ENCODE measurements around the gene CAMK1D.

DNA sequence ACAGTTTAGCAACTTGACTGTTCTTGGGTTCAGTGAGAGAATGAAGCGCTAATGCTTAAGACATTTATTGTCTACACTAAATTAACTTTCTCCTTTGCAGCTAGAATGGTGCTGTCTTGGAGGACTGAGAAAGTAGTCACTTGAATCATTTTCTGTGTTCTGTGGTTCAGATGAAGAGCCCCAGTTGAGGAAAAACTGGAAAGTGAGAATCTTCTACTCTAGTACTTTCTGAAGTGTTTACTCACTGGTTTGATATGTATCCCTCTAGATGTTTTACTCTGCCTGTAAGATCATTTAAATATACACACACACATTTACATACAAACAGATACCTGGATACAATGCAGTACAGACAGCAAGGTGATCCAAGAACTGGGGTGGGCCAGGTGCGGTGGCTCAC is 308.1 kb downstream of the CAMK1D start:
- TF ChIP-seq, protein P1, sequence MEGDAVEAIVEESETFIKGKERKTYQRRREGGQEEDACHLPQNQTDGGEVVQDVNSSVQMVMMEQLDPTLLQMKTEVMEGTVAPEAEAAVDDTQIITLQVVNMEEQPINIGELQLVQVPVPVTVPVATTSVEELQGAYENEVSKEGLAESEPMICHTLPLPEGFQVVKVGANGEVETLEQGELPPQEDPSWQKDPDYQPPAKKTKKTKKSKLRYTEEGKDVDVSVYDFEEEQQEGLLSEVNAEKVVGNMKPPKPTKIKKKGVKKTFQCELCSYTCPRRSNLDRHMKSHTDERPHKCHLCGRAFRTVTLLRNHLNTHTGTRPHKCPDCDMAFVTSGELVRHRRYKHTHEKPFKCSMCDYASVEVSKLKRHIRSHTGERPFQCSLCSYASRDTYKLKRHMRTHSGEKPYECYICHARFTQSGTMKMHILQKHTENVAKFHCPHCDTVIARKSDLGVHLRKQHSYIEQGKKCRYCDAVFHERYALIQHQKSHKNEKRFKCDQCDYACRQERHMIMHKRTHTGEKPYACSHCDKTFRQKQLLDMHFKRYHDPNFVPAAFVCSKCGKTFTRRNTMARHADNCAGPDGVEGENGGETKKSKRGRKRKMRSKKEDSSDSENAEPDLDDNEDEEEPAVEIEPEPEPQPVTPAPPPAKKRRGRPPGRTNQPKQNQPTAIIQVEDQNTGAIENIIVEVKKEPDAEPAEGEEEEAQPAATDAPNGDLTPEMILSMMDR (conservative IDR thresholded peaks at IDR 0.05; ENCODE audit: low read depth in 2 of 2): no peak
- TF ChIP-seq POLR2AphosphoS5 (IDR thresholded peaks at IDR 0.05; ENCODE audit: low read depth) (no peak), EZH2phosphoT487 (IDR thresholded peaks at IDR 0.05; ENCODE audit: unreplicated experiment) (no peak), ZNF331 (CRISPR knock-in tag; IDR thresholded peaks at IDR 0.05; ENCODE audit: low read depth) (no peak), EZH2 (IDR thresholded peaks at IDR 0.05; ENCODE audit: low read depth, unreplicated experiment) (no peak), CREB1 (CRISPR knock-in tag; IDR thresholded peaks at IDR 0.05; ENCODE audit: low read depth) (no peak), JUNB (IDR thresholded peaks at IDR 0.05; ENCODE audit: unreplicated experiment) (no peak)
- TF ChIP-seq, protein P2, sequence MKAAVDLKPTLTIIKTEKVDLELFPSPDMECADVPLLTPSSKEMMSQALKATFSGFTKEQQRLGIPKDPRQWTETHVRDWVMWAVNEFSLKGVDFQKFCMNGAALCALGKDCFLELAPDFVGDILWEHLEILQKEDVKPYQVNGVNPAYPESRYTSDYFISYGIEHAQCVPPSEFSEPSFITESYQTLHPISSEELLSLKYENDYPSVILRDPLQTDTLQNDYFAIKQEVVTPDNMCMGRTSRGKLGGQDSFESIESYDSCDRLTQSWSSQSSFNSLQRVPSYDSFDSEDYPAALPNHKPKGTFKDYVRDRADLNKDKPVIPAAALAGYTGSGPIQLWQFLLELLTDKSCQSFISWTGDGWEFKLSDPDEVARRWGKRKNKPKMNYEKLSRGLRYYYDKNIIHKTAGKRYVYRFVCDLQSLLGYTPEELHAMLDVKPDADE (IDR thresholded peaks at IDR 0.05): no peak
- TF ChIP-seq, protein P3, sequence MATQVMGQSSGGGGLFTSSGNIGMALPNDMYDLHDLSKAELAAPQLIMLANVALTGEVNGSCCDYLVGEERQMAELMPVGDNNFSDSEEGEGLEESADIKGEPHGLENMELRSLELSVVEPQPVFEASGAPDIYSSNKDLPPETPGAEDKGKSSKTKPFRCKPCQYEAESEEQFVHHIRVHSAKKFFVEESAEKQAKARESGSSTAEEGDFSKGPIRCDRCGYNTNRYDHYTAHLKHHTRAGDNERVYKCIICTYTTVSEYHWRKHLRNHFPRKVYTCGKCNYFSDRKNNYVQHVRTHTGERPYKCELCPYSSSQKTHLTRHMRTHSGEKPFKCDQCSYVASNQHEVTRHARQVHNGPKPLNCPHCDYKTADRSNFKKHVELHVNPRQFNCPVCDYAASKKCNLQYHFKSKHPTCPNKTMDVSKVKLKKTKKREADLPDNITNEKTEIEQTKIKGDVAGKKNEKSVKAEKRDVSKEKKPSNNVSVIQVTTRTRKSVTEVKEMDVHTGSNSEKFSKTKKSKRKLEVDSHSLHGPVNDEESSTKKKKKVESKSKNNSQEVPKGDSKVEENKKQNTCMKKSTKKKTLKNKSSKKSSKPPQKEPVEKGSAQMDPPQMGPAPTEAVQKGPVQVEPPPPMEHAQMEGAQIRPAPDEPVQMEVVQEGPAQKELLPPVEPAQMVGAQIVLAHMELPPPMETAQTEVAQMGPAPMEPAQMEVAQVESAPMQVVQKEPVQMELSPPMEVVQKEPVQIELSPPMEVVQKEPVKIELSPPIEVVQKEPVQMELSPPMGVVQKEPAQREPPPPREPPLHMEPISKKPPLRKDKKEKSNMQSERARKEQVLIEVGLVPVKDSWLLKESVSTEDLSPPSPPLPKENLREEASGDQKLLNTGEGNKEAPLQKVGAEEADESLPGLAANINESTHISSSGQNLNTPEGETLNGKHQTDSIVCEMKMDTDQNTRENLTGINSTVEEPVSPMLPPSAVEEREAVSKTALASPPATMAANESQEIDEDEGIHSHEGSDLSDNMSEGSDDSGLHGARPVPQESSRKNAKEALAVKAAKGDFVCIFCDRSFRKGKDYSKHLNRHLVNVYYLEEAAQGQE (IDR thresholded peaks at IDR 0.05; ENCODE audit: unreplicated experiment): no peak
